HG03108 (cell line): Measurements from ENCODE around the gene KRTAP17-1.
"Not testable (repeated sequence)": the region's sequence is repeated elsewhere in the genome, so short reads cannot be mapped to it uniquely, and the experiment has no call there.

Source experiments
- ATAC-seq: cut with Tn5 transposase; IDR thresholded peaks from one replicate; pipeline ENCODE4 v1.9.1; 2021; ENCODE audit warnings: moderate library complexity; ENCODE audit not compliant: unreplicated experiment

The KRTAP17-1 gene

DNA sequence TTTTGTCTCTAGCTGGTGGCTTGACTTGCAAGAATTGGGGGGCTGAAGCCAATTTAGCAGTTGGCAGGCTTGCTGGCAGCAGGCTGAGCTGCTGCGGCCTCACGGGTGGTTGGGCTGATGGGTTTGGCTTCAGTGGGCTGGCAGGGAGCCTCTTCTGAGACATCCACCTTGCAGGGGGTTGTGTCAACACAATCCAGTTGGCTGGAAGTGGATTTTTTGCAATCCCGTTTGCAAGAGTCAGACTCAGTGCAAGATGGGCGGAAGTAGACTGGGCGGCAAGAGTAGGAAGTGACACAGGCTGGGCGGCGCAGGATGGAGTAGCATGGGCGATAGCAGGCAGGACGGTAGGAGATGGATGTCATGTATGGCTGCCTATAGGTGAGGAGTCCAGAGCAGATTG lies 7.9 kb downstream of the KRTAP17-1 start:
- ATAC-seq = no peak

DNA sequence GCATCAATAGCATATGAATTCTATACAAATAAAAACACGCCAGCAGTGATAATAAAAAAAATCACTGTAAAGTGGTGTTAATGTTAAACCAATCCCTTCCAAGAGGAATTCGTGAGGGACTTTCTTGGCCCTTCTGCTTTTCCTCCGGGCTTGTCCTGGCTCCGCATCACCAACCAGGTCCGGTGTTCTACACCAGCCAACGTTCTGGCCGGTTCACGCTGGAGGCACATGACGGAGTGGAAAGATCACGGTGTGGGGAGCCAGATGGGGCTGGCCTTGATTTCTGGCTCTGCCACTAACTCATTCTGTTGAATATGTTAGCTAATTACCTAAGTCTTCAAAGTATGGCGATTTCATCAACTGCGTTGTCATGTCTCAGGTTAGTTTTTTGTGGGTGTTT lies 11.4 kb downstream of the KRTAP17-1 start:
- no peak for ATAC-seq

DNA sequence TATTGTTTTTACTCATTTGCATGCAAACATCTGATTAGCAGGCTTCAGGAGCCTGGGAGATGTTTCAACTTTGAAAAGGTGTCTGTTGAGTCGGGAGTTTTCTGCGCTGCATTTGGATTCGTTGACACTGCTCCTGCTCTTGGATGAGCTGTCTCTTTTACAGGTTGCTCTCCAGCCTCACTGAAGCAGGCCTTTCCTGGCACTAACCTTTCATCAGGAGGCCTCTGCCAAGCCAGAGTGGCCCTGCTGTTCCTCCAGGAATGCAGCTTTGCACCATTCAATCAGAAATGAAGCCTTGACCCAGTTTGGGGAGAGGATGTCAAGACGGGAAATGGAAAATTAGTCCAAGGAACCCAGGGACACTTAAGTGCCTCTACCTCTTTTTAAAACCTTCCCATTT lies 12.5 kb downstream of the KRTAP17-1 start:
- no peak for ATAC-seq

DNA sequence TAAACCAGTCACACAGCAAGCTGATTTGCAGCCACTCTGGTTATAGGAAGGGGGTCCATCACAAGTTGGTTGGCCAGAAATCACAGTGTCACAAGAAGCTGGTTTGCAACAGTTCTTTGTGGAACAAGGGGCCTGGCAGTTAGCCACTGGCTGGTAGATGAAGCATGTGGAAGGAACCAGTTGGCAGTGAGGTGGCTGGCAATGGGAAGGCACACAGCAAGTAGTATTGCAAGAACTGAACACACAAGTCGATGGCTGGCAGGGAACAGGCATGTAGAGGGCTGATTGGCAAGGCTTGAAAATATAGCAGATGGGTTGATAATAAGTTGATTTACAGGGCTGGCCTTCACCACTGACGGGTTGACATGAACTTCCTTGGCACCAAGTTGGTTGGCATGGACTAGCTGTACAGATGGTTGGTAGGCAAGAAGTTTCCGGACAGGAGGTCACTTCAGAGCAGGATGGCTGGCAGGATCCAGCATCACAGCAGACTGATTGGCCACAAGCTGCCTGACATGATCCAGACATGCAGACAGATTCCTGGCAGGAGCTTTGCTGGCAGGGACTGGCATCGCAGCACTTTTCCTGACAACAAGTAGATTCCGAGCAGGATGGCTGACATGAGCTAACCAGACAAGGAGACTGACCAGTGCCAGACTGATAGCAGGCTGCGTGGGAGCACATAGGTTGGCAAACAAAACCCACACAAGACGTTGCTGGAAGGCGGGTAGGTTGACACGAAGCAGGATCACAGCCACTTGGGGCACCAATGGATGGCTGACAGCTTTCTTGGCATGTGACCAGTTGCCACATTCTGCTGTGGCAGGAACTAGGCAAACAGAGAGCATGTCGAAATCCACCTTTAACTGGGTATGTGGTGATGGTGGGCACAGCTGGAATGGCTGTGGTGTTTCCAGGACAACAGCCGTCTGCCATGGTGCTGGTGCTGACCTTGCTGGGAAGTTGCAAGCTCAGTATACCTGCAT lies 13.3 kb downstream of the KRTAP17-1 start, which contains the start of gene KRTAP29-1:
Gene KRTAP29-1 (minus strand): TSS at position 936 of the 986 bp plus-strand sequence. CDS start 0 bp downstream, at position 936.
- ATAC-seq = no peak

DNA sequence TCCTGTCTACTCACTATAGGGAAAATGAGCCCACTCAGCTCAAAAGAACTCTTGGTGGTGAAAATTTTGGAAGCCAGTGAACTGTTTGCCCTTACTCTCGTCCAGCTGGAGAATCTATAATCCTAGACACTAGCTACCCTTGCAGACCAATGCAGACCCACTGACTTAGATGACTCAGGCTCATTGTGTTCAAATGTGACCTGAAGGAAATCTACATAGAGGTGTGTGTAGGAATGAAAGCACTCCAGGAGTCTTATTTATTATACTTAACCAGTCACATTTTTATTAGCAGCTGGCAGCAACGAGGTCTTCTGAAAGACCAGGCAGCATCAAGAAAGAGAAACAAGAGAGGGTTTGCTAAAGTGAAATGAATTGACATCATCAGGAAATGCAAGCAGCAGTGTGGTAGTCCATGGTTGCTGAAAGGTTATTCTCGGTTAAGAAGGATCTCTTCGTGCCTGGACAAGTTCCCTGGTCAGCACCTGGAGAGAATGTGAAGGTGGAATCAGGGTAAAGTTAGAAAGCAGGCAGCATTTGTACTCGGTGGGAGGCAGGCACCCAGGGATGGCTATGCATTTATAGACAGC lies 14.2 kb downstream of the KRTAP17-1 start:
- no peak for ATAC-seq

DNA sequence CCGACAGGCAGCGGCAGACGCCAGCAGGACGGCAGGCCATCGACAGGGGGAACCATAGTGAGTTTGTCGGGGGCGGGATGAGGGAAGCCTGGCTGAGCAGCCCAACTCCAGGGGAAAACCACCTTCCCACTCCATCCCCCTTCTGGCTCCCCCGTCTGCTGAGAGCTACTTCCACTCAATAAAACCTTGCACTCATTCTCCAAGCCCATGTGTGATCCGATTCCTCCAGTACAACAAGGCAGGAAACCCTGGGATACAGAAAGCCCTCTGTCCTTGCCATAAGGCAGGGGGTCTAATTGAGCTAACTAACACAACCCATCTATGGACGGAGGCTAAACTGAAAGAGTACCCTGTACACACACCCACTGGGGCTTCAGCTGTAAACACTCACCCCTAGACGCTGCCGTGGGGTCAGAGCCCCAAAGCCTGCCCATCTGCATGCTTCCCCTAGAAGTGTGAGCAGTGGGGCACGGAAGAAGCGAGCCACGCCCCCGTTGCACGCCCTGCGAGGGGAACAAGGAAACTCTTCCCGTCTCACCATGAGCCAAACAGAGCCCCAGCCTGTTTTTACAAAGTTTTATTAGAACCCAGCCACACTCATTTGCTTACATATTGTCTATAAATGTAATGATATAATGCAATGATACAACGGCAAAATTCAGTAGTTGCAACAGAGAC lies 16.9 kb downstream of the KRTAP17-1 start:
- no peak for ATAC-seq

DNA sequence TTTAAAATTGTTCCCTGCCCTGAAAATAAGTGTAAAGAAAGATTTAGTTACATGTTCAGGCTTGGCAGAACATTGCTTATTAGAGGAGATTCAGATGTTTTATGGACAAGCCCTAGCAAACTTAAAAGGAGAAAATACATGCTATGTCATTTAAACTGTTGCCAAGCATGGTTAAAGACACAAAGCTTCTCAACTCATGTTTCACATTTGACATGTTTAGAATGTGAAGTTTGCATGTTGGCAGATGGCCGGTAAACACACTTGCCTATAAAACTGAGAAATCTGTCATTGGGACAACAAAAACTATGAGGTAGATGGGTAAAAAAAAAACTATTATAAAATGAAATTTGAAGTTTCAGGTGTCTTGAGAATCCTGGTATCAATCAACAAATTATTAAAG lies 18.7 kb downstream of the KRTAP17-1 start:
- ATAC-seq = no peak

DNA sequence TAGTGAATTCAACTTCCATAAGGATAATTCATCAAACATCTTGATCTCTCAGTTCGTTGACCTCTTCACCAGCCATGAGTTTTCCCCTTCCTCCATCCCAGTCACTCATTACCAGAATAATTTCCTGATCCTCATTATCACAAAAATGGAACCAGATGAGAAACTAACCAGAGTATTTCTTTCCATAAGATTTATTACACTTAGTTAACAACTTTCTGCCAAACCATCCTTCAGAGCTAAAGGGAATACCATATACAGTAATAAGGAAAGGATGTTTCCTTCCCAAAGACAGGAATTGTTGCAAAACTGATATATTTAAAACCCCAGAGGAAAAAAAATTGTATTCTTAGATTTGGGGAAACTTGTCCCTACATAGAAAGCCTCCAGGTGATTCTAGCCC lies 21.5 kb downstream of the KRTAP17-1 start:
- ATAC-seq = no peak

DNA sequence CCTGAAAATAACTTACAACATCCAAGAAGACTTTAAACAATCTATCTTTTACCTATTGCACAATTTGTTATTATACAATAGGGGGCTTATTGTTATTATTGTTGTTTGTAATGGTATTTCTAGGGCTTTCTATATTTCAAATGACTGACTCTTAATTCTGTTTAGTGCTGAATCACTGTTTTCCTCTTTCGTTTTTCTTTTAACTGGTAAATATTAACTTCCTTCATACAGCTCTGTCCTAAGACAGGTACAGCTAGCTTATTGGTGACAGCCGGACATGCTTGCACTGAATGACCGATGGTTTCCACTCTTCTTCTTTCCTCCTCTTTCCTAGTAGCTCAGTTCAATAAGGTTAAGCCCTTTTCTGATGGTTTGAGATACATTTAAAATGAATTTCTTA lies 28.5 kb downstream of the KRTAP17-1 start:
- ATAC-seq = no peak

DNA sequence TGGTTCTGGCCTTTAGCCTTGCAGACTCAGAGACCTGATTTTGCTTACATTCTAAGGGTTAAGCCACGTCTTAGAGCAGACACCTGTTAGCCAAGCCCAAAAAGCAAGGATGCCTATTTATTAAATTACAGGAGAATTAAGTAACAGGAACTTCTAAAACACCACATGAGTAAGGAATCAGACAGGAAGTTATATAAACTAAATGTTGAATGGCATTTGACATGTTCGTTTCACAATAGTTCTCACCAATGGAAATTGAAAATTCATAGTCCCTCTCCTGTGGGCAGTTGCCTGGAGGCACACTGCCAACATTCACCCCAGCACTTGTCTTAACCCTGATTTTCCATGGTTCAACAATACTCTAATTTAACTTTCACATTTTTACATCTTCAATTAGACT lies 31.0 kb downstream of the KRTAP17-1 start:
- ATAC-seq = no peak

DNA sequence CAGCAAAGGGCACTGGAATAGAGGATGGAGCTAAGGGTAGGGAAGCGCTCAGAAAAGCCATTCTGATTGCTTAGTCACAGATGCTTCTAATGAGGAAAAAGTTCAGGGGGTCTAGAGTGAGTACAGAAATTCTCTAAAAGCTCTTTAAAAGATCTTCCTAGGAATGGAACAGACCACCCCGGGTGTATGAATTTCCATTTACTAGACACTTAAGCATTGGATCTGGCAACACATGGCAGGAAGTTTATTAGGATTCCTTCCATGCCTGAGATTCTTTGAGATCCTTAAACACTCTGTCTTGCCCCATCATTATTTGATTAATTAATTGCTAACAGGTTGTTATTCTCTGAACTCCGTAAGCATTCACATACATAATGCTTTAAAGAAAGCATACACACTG lies 31.5 kb downstream of the KRTAP17-1 start:
- ATAC-seq = no peak

DNA sequence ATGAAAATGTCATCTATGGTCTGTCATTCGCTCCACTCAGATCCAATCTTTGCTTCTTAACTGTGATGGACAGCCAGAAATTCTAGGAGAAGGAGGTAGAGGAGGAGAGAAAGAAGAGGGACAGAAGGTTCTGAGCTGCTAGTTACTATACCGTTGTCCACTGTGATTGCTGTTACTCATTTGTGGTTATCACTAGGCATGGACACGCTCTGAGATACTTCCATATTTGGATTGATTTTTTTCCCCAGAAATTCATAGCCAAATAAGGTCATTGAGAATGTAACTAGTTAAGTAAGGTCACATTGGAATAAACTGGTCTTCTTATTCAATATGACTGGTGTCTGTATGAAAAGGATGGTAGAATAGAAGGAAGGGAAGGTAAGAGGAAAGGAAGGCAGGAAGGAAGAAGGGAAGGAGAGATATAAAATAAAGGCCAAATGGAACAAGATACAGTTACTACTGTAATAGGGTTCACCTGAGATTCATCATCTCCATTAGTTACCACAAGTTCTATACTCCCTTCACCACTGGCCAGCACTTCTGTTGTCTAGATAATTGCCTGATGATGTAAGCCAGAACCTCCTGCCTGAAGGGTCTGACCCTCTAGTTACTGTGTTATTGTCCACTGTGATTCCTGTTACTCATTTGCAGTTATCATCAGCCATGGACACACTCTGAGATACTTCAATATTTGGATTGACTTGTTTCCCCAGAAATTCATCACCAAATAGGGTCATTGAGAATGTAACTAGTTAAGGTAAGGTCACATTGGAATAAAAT lies 37.1 kb downstream of the KRTAP17-1 start:
- ATAC-seq = no peak

DNA sequence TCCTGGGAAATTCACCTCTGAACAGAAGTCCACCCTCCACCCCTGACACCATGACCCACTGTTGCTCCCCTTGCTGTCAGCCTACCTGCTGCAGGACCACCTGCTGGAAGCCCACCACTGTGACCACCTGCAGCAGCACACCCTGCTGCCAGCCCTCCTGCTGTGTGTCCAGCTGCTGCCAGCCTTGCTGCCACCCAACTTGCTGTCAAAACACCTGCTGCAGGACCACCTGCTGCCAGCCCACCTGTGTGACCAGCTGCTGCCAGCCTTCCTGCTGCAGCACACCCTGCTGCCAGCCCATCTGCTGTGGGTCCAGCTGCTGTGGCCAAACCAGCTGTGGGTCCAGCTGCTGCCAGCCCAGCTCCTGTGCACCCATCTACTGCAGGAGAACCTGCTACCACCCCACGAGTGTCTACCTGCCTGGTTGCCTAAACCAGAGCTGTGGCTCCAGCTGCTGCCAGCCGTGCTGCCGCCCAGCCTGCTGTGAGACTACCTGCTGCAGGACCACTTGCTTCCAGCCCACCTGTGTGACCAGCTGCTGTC lies 39.8 kb downstream of the KRTAP17-1 start, which contains the start of gene KRTAP9-7:
Gene KRTAP9-7 (plus strand): TSS at position 51 of the 543 bp plus-strand sequence. CDS start 0 bp downstream, at position 51.
- not testable (repeated sequence) for ATAC-seq

DNA sequence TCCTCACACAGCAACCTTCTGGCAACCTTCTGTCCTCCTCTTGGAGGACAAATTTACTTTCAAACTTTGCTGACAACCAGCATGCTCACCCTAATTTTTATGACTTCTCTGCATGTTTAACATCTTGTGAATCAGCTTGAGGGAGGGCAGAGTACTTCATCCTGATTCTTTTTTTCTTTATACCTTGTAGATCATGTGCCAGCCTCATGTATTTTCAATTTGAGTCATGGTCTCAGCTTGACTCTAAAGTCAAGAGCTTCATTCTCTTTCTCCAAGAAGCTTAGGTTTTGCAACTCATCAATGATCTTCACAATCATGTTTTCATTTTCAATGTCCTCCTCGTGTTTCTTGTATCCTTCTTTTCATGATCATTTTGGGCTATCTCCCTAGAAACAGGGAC lies 43.7 kb downstream of the KRTAP17-1 start:
- ATAC-seq = no peak

DNA sequence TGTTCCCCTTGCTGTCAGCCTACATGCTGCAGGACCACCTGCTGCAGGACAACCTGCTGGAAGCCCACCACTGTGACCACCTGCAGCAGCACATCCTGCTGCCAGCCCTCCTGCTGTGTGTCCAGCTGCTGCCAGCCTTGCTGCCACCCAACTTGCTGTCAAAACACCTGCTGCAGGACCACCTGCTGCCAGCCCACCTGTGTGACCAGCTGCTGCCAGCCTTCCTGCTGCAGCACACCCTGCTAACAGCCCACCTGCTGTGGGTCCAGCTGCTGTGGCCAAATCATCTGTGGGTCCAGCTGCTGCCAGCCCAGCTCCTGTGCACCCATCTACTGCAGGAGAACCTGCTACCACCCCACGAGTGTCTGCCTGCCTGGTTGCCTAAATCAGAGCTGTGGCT lies 44.2 kb downstream of the KRTAP17-1 start:
- not testable (repeated sequence) for ATAC-seq

DNA sequence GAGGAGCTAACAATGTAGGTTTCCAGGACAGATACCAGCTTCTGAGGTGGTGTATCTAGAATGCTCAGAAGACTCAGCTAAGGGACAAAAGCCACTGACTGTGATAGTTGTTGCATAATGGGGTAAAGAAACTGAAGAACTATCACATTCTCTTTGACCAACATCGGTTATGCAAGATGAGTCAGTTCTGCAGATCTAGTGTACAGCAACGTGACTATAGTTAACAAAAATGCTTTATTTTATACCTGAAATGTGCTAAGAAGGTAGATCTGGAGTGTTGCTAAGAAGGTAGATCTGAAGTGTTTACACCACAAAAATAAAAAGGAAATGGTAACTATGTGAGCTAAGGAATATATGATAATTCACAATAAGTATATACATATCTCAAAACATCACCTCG lies 47.8 kb downstream of the KRTAP17-1 start:
- ATAC-seq = no peak

DNA sequence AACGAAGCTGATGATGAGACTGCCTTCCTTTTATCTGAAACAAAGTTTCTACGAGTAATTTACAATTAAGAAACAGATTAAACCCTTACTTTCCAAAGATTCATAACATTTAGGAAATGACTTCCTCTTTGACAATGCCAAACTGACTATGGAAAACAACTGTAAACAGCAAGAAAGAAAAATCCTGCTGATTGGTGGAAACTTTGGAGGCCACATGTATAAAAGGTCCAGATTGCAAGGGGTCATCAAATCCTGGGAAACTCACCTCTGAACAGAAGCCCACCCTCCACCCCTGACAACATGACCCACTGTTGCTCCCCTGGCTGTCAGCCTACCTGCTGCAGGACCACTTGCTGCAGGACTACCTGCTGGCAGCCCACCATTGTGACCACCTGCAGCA lies 50.4 kb downstream of the KRTAP17-1 start, which contains the start of gene KRTAP9-6:
Gene KRTAP9-6 (plus strand): TSS at position 301 of the 400 bp plus-strand sequence. CDS start 0 bp downstream, at position 301.
- no peak for ATAC-seq
